ENCODE measurements around the gene BATF2. TPM values are rescaled to one million over a fixed set of nuclear protein-coding genes. Genes with fewer than 3 reads are reported as not detected.
A peak's percentile ranks its signal among the peaks of the same experiment; 100 is the strongest.

BATF2 gene
- total RNA-seq, 4 donors from 2014 or later: 0.63 to 9.6 (median 1.5) TPM

DNA sequence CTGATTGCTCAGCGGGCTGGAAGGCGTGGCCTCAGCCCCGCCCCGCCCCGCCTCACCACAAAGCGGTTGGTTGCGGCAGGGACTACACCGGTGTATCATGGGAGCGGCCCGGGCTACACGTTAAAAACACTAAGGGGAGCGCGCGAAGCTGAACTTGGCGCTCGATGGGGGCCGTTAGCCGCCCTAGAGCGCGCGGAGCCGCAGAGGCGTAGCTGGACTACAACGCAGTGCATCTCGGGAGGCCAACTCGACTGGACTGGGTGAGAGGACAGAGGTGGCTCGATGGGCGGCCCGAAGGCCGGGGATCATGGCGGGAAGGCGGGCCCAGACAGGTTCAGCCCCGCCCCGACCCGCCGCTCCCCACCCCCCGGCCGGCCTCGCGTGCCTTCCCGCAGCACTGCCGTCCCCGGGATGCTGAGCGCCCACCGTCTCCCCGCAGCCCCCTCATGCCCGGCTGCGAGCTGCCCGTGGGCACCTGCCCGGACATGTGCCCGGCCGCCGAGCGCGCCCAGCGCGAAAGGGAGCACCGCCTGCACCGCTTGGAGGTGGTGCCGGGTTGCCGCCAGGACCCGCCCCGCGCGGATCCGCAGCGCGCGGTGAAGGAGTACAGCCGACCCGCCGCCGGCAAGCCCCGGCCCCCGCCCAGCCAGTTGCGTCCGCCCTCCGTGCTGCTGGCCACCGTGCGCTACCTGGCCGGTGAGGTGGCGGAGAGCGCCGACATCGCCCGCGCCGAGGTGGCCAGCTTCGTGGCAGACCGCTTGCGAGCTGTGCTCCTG, 44.3 kb upstream of the BATF2 start, which contains the start of gene SAC3D1:
SAC3D1 (plus strand) TSS at position 364 of the 776 bp plus-strand sequence; CDS start at position 447, 83 bp downstream.
- TF ChIP-seq, protein P1, sequence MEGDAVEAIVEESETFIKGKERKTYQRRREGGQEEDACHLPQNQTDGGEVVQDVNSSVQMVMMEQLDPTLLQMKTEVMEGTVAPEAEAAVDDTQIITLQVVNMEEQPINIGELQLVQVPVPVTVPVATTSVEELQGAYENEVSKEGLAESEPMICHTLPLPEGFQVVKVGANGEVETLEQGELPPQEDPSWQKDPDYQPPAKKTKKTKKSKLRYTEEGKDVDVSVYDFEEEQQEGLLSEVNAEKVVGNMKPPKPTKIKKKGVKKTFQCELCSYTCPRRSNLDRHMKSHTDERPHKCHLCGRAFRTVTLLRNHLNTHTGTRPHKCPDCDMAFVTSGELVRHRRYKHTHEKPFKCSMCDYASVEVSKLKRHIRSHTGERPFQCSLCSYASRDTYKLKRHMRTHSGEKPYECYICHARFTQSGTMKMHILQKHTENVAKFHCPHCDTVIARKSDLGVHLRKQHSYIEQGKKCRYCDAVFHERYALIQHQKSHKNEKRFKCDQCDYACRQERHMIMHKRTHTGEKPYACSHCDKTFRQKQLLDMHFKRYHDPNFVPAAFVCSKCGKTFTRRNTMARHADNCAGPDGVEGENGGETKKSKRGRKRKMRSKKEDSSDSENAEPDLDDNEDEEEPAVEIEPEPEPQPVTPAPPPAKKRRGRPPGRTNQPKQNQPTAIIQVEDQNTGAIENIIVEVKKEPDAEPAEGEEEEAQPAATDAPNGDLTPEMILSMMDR (IDR thresholded peaks at IDR 0.05): no peak
- TF ChIP-seq POLR2A (IDR thresholded peaks at IDR 0.05) (peak in 1 of 2 donors; percentile 61), EP300 (IDR thresholded peaks at IDR 0.05) (peak; percentile 68 to 87)
- Histone ChIP-seq H3K27me3 (no peaks in the 10 kb centered on the region), H3K9me3 (no peaks in the 10 kb centered on the region), H3K4me3 (peak within 1 kb of the TSS; percentile 54 to 95 (median 86)), H3K27ac (peak within 1 kb of the TSS; percentile 84 to 97 (median 92)), H3K36me3 (peaks cover 1 to 63% (median 4%) of the 10 kb centered on the region in 3 donors), H3K4me1 (peaks cover 0 to 34% (median 3%) of the 10 kb centered on the region in 4 donors)
- WGBS, 2 donors: 0 to 2% methylated on average over 35 to 69 of the region's 91 CpGs
- peak; percentile 71 to 72 for DNase-seq (ENCODE audit: low spot score in 2 of 2)

- peak overlapping the region; percentile 84 to 97 (median 92) for H3K27ac ChIP-seq
- peaks cover 4 to 63% (median 7%) of the 10 kb centered on the region in 3 donors for H3K36me3 ChIP-seq
- H3K27me3 ChIP-seq: no peaks in the 10 kb centered on the region
- no peak for DNase-seq (ENCODE audit: low spot score in 2 of 2)
- peaks cover 0 to 34% (median 3%) of the 10 kb centered on the region in 4 donors for H3K4me1 ChIP-seq
- peak overlapping the region; percentile 54 to 95 (median 86) for H3K4me3 ChIP-seq
- WGBS, 2 donors: 16 to 19% methylated on average over 7 of the region's 7 CpGs
- TF ChIP-seq POLR2A (IDR thresholded peaks at IDR 0.05): no peak
- TF ChIP-seq EP300 (IDR thresholded peaks at IDR 0.05): no peak
- TF ChIP-seq, protein P1 (IDR thresholded peaks at IDR 0.05): no peak
- H3K9me3 ChIP-seq: no peaks in the 10 kb centered on the region
Measured at GRCh38 chr11:65040520-65040846, 43.7 kb upstream of the BATF2 start.

DNA sequence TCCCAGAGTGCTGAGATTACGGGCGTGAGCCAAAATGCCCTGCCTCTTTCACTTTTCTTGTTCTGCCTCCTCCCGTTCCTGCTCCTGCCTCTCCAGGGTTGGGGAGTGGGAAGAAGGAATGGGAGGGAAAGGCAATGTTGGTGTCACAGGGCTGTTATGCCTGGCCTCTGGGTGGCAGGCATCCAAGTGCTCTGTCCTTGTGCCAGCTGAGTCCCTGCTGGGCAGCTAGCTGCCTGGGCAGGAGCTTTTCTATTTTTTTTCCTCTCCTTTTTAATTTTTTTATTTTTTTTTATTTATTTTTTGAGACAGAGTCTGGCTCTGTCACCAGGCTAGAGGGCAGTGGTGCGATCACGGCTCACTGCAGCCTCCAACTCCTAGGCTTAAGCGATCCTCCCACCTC, 40.2 kb upstream of the BATF2 start:
- Histone ChIP-seq H3K36me3 (peaks cover 13 to 80% (median 16%) of the 10 kb centered on the region in 3 donors), H3K27ac (peak overlapping the region in 2 of 4 donors; percentile 32 to 67), H3K27me3 (no peaks in the 10 kb centered on the region), H3K4me3 (no peak overlapping the region), H3K4me1 (peaks cover 0 to 13% (median 2%) of the 10 kb centered on the region in 4 donors), H3K9me3 (no peaks in the 10 kb centered on the region)
- 51 to 62% methylated on average over 6 of the region's 6 CpGs for WGBS, 2 donors
- TF ChIP-seq POLR2A (IDR thresholded peaks at IDR 0.05) (no peak), EP300 (IDR thresholded peaks at IDR 0.05) (peak in 1 of 2 donors; percentile 35)
- TF ChIP-seq, protein P1 (IDR thresholded peaks at IDR 0.05): no peak
- DNase-seq (ENCODE audit: low spot score in 2 of 2): no peak

DNA sequence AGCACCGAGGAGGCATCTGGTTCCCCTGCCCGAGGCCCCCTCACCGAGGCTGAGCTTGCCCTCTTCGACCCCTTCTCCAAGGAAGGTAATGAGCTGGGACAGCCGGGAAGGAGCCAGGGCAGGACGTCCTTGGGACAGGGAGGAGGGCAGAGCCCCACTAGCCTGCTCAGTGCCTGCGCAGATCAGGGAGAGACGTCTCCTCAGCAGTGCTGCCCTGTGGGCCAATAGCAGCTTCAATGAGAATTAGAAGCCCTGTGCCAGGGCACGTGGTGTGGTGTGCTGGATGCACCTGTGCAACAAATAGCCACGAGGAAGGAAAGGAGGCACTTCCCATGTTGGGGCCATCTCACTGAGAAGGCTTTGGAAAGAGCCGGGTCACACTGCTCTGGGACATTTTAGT, 38.8 kb upstream of the BATF2 start:
- H3K4me1 ChIP-seq: peaks cover 0 to 8% (median 0%) of the 10 kb centered on the region in 4 donors
- H3K27me3 ChIP-seq: no peaks in the 10 kb centered on the region
- TF ChIP-seq, protein P1 (IDR thresholded peaks at IDR 0.05): no peak
- TF ChIP-seq EP300 (IDR thresholded peaks at IDR 0.05): no peak
- no peak for TF ChIP-seq POLR2A (IDR thresholded peaks at IDR 0.05)
- H3K27ac ChIP-seq: no peak overlapping the region
- no peak for DNase-seq (ENCODE audit: low spot score in 2 of 2)
- no peak overlapping the region for H3K4me3 ChIP-seq
- H3K36me3 ChIP-seq: peaks cover 13 to 92% (median 16%) of the 10 kb centered on the region in 3 donors
- 73 to 76% methylated on average over 11 of the region's 11 CpGs for WGBS, 2 donors
- H3K9me3 ChIP-seq: no peaks in the 10 kb centered on the region

GRCh38 chr11:65034423-65034822, 37.7 kb upstream of the BATF2 start:
- Histone ChIP-seq H3K9me3 (no peaks in the 10 kb centered on the region), H3K4me3 (no peak overlapping the region), H3K4me1 (peaks cover 0 to 5% (median 0%) of the 10 kb centered on the region in 4 donors), H3K27ac (no peak overlapping the region), H3K27me3 (no peaks in the 10 kb centered on the region), H3K36me3 (peaks cover 13 to 85% (median 16%) of the 10 kb centered on the region in 3 donors)
- TF ChIP-seq, protein P1 (IDR thresholded peaks at IDR 0.05): no peak
- TF ChIP-seq POLR2A (IDR thresholded peaks at IDR 0.05): no peak
- TF ChIP-seq EP300 (IDR thresholded peaks at IDR 0.05): no peak
- 89 to 92% methylated on average over 2 of the region's 2 CpGs for WGBS, 2 donors
- no peak for DNase-seq (ENCODE audit: low spot score in 2 of 2)

Data from tibial nerve (tissue), 4 donors.